GM21723 (cell line): ENCODE results near the gene TUBB2A.

Experiments used
- ATAC-seq: cut with Tn5 transposase; IDR thresholded peaks from one replicate; pipeline ENCODE4 v1.9.1; 2021; ENCODE audit warnings: mild to moderate bottlenecking, moderate library complexity; ENCODE audit not compliant: unreplicated experiment

The TUBB2A gene

GRCh38 chr6:3125815-3126214 is 31.5 kb downstream of the TUBB2A start:
- no peak for ATAC-seq

DNA sequence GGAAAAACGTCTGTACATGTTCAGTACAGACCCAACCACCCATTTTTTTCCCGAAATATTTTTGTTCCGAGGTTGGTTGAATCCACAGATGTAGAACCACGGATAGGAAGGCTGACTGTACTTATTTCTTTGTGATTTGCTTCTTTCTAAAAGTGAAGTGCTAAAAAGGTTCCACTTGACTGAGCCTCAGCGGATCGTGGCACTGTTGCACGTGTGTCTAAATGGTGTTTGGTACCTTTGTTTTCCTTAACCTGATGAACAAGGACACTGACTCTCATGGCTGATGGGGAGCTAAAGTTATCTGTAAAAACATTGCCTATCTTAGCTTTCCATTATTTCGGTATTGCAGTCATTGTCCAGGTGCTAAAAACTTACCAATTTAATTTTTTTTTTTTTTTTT is 32.7 kb downstream of the TUBB2A start:
- no peak for ATAC-seq

DNA sequence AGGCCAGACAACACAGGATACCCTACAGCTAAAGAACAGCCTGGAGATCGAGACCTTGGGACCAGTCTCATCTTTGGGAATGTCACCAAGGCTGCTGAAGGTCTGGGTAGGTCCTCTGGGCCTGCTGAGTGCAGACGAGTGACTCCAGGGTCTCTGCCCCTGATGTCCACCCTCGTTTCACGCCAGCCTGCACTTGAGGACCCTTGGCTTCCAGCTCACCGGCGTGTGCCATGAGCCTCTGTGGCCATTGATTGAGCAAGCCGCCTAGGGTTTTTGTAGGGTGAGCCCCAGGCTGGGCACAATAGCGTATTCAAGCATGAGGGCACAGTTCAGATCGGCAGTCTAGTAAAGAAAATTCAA is 34.5 kb downstream of the TUBB2A start:
- no peak for ATAC-seq

GRCh38 chr6:3120765-3121089 is 36.6 kb downstream of the TUBB2A start:
- no peak for ATAC-seq

GRCh38 chr6:3119040-3119723 is 38.2 kb downstream of the TUBB2A start:
- peak; percentile 33 for ATAC-seq

GRCh38 chr6:3118353-3119039 is 38.8 kb downstream of the TUBB2A start, which contains the start of gene BPHL:
BPHL (plus strand) TSS chr6:3118711; CDS start chr6:3118741, 30 bp downstream.
- peak; percentile 94 for ATAC-seq

- ATAC-seq, result no peak
These were observed 39.4 kb downstream of the TUBB2A start for GRCh38 chr6:3117912-3118352.

DNA sequence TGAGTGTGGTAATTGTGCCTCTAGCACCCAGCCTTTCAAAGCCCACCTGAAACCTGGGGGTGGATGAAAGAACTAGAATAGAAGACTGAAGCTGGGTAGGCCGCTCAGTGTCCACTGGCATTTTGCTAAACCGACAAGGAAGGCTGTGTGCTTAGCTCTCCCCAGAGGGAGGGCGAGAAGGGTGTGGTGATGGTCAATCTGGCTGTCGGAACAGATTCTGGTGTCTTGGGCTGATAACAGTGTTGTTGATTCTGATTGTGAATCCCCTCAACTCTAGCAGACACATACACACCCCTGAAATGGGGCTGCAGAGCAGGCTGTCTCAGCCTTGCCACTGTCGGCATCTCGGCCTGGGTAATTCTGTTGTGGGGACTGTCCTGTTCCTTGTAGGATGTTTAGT is 43.0 kb downstream of the TUBB2A start:
- ATAC-seq, result no peak

GRCh38 chr6:3109761-3110160 is 47.6 kb downstream of the TUBB2A start:
- ATAC-seq, result no peak

DNA sequence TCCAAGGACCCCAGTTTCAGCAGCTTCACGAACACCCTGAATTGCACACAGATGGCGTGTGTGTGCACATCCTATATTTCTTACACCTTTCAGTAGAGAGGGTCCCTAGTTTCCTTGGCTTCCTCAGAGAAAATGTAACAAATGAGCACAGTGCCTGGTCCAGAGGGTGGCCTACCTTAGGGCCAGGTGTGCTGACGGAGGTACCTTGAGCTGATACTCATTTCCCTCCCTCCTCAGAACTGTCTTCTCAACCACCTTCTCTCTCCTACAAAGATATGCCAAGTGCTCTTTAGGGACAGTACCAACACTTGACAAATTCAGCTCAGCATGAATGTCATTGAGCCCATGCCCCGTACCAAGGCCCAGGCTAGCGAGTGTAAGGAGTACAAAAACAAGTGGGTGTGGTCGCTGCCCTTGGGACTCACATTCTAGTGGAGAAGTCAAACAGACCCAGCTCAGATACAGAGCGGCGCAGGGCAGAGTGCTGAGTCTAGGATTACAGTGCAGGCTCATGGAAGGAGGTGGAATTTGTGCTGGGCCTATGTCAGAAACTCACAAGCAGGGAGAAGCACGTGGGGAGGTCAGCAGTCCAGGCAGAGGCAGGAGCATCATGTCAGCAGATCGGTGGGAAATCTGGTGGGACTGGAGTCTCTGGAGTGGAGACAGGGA is 48.5 kb downstream of the TUBB2A start:
- ATAC-seq, result no peak
